Measurements from ENCODE around the gene PRRC2B.

DNA sequence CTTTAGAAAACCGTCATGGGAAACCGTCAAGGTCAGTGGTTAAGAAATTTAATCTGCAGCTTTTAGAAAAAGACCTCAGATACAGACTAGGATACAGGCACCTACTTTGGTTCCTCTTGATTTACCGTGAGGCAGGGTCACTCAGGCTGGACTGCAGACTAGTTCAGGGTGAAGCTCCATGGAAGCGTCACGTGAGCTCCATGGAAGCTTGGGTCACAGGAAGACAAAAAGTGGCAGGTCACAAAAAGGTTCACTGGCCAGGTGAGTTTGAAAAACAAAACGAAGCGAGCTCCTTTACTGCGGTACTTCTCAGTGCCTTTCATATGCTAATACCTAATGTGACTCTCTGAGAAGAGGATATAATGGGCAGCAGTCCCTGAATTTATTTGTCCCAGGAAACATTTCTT lies 43.0 kb downstream of the PRRC2B start:
- TF ChIP-seq CTCF (IDR thresholded peaks at IDR 0.05) (no peak), POLR2A (IDR thresholded peaks at IDR 0.05) (no peak)

Data from testis (tissue), 2 donors.